Endothelial cell of umbilical vein (primary cell): ENCODE measurements around the gene ARFGAP3. TPM values are rescaled to one million over a fixed set of nuclear protein-coding genes. Genes with fewer than 3 reads are reported as not detected.
"Not testable (repeated sequence)": the region's sequence is repeated elsewhere in the genome, so short reads cannot be mapped to it uniquely, and the experiment has no call there.

Experiments used
- BruUV-seq: library from RNA; stranded (reverse); fragments of 400-500 nt; replicated peaks from 2 replicates; lab custom pipeline; 2021; lab: Mats Ljungman, UMichigan
- CTCF ChIA-PET: fragments of 300-600, 350-600 bp; sonication (Branson Sonifier 250); formaldehyde crosslinking; loops from one replicate; lab custom pipeline; 2021; ENCODE audit warnings: antibody characterized with exemption, inconsistent platforms; lab: Charles Lee
- POLR2A ChIA-PET: fragments of 300-600, 350-600 bp; sonication (Branson Sonifier 250); formaldehyde crosslinking; loops from one replicate; lab custom pipeline; 2021; ENCODE audit warnings: antibody characterized with exemption, inconsistent platforms; lab: Charles Lee
- DNase-seq: peaks from one replicate; pipeline ENCODE4 v3.0.0-alpha.2; 2011; ENCODE audit warnings: low read depth, low spot score
- FAIRE-seq: peaks from 2 replicates; lab custom pipeline; 2011; peaks lifted over from hg19 to GRCh38; lab: Jason Lieb, UNC
- H2AFZ ChIP-seq: 2 replicates; pipeline ENCODE4 v1.6.0; 2012; ENCODE audit warnings: low read depth, low read length, control low read depth, inconsistent platforms
- H3K27ac ChIP-seq: 2 replicates; pipeline ENCODE4 v1.5.1; 2011; ENCODE audit warnings: low read depth, mild to moderate bottlenecking, control low read depth, low read length, moderate library complexity; ENCODE audit not compliant: insufficient read depth
- H3K27me3 ChIP-seq, 2 experiments: 2 replicates each; pipeline versions ENCODE4 v1.6.0 to v1.6.1; 2011; ENCODE audit warnings: low read length in 2 of 2, mixed read lengths in 1 of 2; ENCODE audit not compliant: control insufficient read depth in 2 of 2, insufficient read depth in 2 of 2
- H3K36me3 ChIP-seq, 2 experiments: 2 replicates in 1 of 2; 3 replicates in 1 of 2; pipeline ENCODE4 v1.5.1; 2011; ENCODE audit warnings: low read length in 2 of 2, mild to moderate bottlenecking in 1 of 2, moderate library complexity in 1 of 2; ENCODE audit not compliant: control insufficient read depth in 2 of 2, insufficient read depth in 2 of 2; ENCODE audit errors: extremely low read depth in 1 of 2
- H3K4me1 ChIP-seq: 3 replicates; pipeline ENCODE4 v1.5.1; 2011; ENCODE audit warnings: mild to moderate bottlenecking, low read length; ENCODE audit not compliant: control insufficient read depth, insufficient read depth; ENCODE audit errors: extremely low read depth
- H3K4me2 ChIP-seq: 2 replicates; pipeline ENCODE4 v1.6.1; 2011; ENCODE audit warnings: low read length, control low read depth, mixed read lengths; ENCODE audit not compliant: insufficient read depth
- H3K4me3 ChIP-seq, 3 experiments: fragments of 200-600 bp in 1 of 3; sonication (generic), shearing (Covaris generic) in 1 of 3; replicated peaks in 1 of 3; 2 replicates each; pipeline ENCODE4 v1.5.1; 2011 to 2016; ENCODE audit warnings: control low read depth in 3 of 3, low read length in 3 of 3, mild to moderate bottlenecking in 2 of 3, inconsistent platforms in 1 of 3, low read depth in 1 of 3, moderate library complexity in 1 of 3; ENCODE audit not compliant: insufficient read depth in 1 of 3
- H3K79me2 ChIP-seq: 2 replicates; pipeline ENCODE4 v1.6.0; 2012; ENCODE audit warnings: low read length, inconsistent platforms; ENCODE audit not compliant: control insufficient read depth, insufficient read depth
- H3K9ac ChIP-seq: replicated peaks from 2 replicates; pipeline ENCODE3; 2011; ENCODE audit warnings: low read length, control low read depth; ENCODE audit not compliant: insufficient read depth; ENCODE audit errors: extremely low read depth
- H3K9me1 ChIP-seq: replicated peaks from 3 replicates; pipeline ENCODE4 v1.6.0; 2011; ENCODE audit warnings: mild to moderate bottlenecking, low read length; ENCODE audit not compliant: control insufficient read depth, insufficient read depth; ENCODE audit errors: extremely low read depth
- H3K9me3 ChIP-seq: replicated peaks from 2 replicates; pipeline ENCODE4 v1.5.1; 2012; ENCODE audit warnings: low read length, inconsistent platforms; ENCODE audit not compliant: control insufficient read depth, insufficient read depth
- H4K20me1 ChIP-seq: replicated peaks from 2 replicates; pipeline ENCODE3; 2011; ENCODE audit warnings: mild to moderate bottlenecking, low read length; ENCODE audit not compliant: control insufficient read depth, insufficient read depth; ENCODE audit errors: extremely low read depth
- CTCF ChIP-seq, 2 donors: IDR thresholded peaks; 1 replicate in 1 of 2; 2 replicates in 1 of 2; pipeline ENCODE4 v1.5.1; 2011; ENCODE audit warnings: low read length in 2 of 2, mild to moderate bottlenecking in 2 of 2, moderate library complexity in 2 of 2, control low read depth in 1 of 2, inconsistent platforms in 1 of 2, low read depth in 1 of 2; ENCODE audit not compliant: insufficient read depth in 1 of 2; ENCODE audit errors: extremely low read depth in 1 of 2
- EZH2 ChIP-seq: IDR thresholded peaks from 2 replicates; pipeline ENCODE4 v1.6.1; 2012; ENCODE audit warnings: borderline replicate concordance, low read depth, mild to moderate bottlenecking, moderate library complexity, low read length, inconsistent platforms; ENCODE audit not compliant: severe bottlenecking
- FOS ChIP-seq: IDR thresholded peaks from 2 replicates; pipeline ENCODE4 v1.6.1; 2011; ENCODE audit warnings: mild to moderate bottlenecking, low read length, moderate library complexity, borderline replicate concordance; ENCODE audit not compliant: insufficient read depth
- GATA2 ChIP-seq: IDR thresholded peaks from 2 replicates; pipeline ENCODE4 v1.7.0; 2011; ENCODE audit warnings: low read depth, mild to moderate bottlenecking, moderate library complexity, mixed read lengths, low read length; ENCODE audit not compliant: insufficient read length, insufficient read depth
- JUN ChIP-seq: IDR thresholded peaks from 2 replicates; pipeline ENCODE4 v1.6.1; 2011; ENCODE audit warnings: borderline replicate concordance, low read depth; ENCODE audit not compliant: insufficient read length, insufficient read depth
- MAX ChIP-seq: IDR thresholded peaks from 2 replicates; pipeline ENCODE4 v1.6.1; 2011; ENCODE audit not compliant: insufficient read depth, insufficient read length
- MYC ChIP-seq: IDR thresholded peaks from one replicate; pipeline ENCODE4 v1.6.1; 2011; ENCODE audit warnings: mild to moderate bottlenecking, low read depth, low read length
- POLR2A ChIP-seq: IDR thresholded peaks from 2 replicates; pipeline ENCODE4 v1.6.1; 2012; ENCODE audit warnings: low read depth, mild to moderate bottlenecking, control low read depth, low read length
- POLR2AphosphoS5 ChIP-seq: IDR thresholded peaks from 2 replicates; pipeline ENCODE4 v1.6.1; 2012; ENCODE audit warnings: low read depth, mild to moderate bottlenecking, control low read depth, low read length, moderate library complexity; ENCODE audit not compliant: insufficient read depth
- dilution Hi-C: fragments of 300-500 bp; cut with MboI; formaldehyde crosslinking; loops from one replicate; pipeline ENCODE4 v1.15.0; 2019; ENCODE audit warnings: low sequenced_read_pairs; ENCODE audit not compliant: extremely low pct_ligation_motif_present
- intact Hi-C: fragments of 100-400 bp; cut with micrococcal nuclease; formaldehyde crosslinking; loops from one replicate; pipeline ENCODE4 v1.10.0; 2022
- polyA plus RNA-seq, 4 experiments: library from polyadenylated mRNA; depleted of rRNA in 3 of 4; stranded (reverse) in 3 of 4; unstranded in 1 of 4; fragments of >200 nt; gene quantifications; 2 replicates each; pipeline versions ENCODE4 v1.2.1 to v1.2.3, GENCODE V29; 2011 to 2012; ENCODE audit warnings: missing spikeins in 1 of 4
- total RNA-seq: library from RNA; stranded (reverse); gene quantifications from 2 replicates; pipeline ENCODE4 v1.2.3, GENCODE V29; 2021

ARFGAP3 gene
- total and polyA plus RNA-seq, 2 donors (not counting 3 experiments of a cell fraction or from before 2014, with no cell fraction given): 29.1 to 33.4 TPM

GRCh38 chr22:42785706-42786499 lies 71.2 kb downstream of the ARFGAP3 start:
- H3K4me1 ChIP-seq: no peaks in the 10 kb centered on the region
- no TSS peak for BruUV-seq
- H3K4me3 ChIP-seq: no peak overlapping the region
- no peak for TF ChIP-seq EZH2
- no peak for TF ChIP-seq FOS
- no peak for TF ChIP-seq POLR2AphosphoS5
- TF ChIP-seq MAX: no peak
- TF ChIP-seq JUN: no peak
- TF ChIP-seq CTCF (IDR thresholded peaks at IDR 0.05; ENCODE audit: extremely low read depth in 1 of 2, insufficient read depth in 1 of 2, low read depth in 1 of 2, low read length in 2 of 2): no peak
- no peak for TF ChIP-seq GATA2
- no peak for TF ChIP-seq POLR2A
- no peak for TF ChIP-seq MYC
- no peaks in the 10 kb centered on the region for H3K36me3 ChIP-seq
- no peaks in the 10 kb centered on the region for H3K9me3 ChIP-seq
- no peaks in the 10 kb centered on the region for H3K27me3 ChIP-seq
- no peak overlapping the region for H3K27ac ChIP-seq
- no peak overlapping the region for H2AFZ ChIP-seq
- ChIA-PET POLR2A (no interaction called here), CTCF (interaction anchor here (0.5 to 1.2 kb wide), 4 partner anchors 29 to 248 kb away, joined by 3 to 5 read pairs (median 4); no protein-coding TSS in a partner anchor)
- intact Hi-C loops (loop anchor here (10.0 kb wide), 1 partner anchor 249 kb away; no protein-coding TSS in a partner anchor), dilution Hi-C loops (no loop called here)
- H3K79me2 ChIP-seq: no peaks in the 10 kb centered on the region
- H3K4me2 ChIP-seq: no peak overlapping the region
- DNase-seq (no peak), FAIRE-seq (no peak)
- no peaks in the 10 kb centered on the region for H3K9me1 ChIP-seq
- H4K20me1 ChIP-seq: no peaks in the 10 kb centered on the region
- no peak overlapping the region for H3K9ac ChIP-seq

- H3K79me2 ChIP-seq, H3K4me3 ChIP-seq, FAIRE-seq, H2AFZ ChIP-seq, H3K9me3 ChIP-seq, H3K36me3 ChIP-seq, dilution Hi-C loops, DNase-seq, POLR2A ChIA-PET, H3K27ac ChIP-seq, H3K9ac ChIP-seq, H3K4me1 ChIP-seq, H3K27me3 ChIP-seq, H3K4me2 ChIP-seq, H4K20me1 ChIP-seq, BruUV-seq, H3K9me1 ChIP-seq: not testable (repeated sequence)
- CTCF ChIA-PET: interaction anchor here (0.8 to 1.6 kb wide), 2 partner anchors 37 to 133 kb away, joined by 3 to 7 read pairs; partner anchors contain the start of gene CYB5R3
- intact Hi-C loops: loop anchor here (10.0 kb wide), 1 partner anchor 252 kb away; no protein-coding TSS in a partner anchor
These were observed 74.8 kb downstream of the ARFGAP3 start for GRCh38 chr22:42782306-42782705.
